SK-N-SH (cell line): ENCODE results near the gene COL17A1. TPM values are rescaled to one million over a fixed set of nuclear protein-coding genes. Genes with fewer than 3 reads are reported as not detected.

Experiments
- CTCF ChIA-PET: fragments of 300-600, 350-600 bp; formaldehyde crosslinking; extraction: SDS; loops from one replicate; lab custom pipeline; 2021; lab: Yijun Ruan, JAX
- POLR2A ChIA-PET: fragments of 350-600 bp; sonication (Branson Sonifier 250); formaldehyde crosslinking; extraction: SDS; loops from one replicate; lab custom pipeline; 2020; ENCODE audit warnings: antibody characterized with exemption, inconsistent platforms; lab: Yijun Ruan, JAX
- DNase-seq: peaks from one replicate; pipeline ENCODE4 v3.0.0; 2012
- H2AFZ ChIP-seq: fragments of 200-600 bp; sonication (generic); 2 replicates; pipeline ENCODE4 v1.8.1; 2016; ENCODE audit warnings: antibody characterized with exemption, mild to moderate bottlenecking, low read depth
- H3F3A ChIP-seq: fragments of 200-600 bp; sonication (generic); replicated peaks from 2 replicates; pipeline ENCODE3; 2016; ENCODE audit warnings: antibody characterized with exemption, mild to moderate bottlenecking; ENCODE audit not compliant: insufficient read depth
- H3K27ac ChIP-seq, 2 experiments: fragments of 200-500 bp in 1 of 2; fragments of 200-600 bp in 1 of 2; sonication (Bioruptor generic) in 1 of 2; sonication (generic), shearing (Covaris generic) in 1 of 2; 2 replicates each; pipeline versions ENCODE4 v1.5.1 to v1.6.1; 2014 to 2016; ENCODE audit warnings: low read depth in 2 of 2, inconsistent platforms in 1 of 2, low read length in 1 of 2, mild to moderate bottlenecking in 1 of 2, mixed read lengths in 1 of 2
- H3K27me3 ChIP-seq: fragments of 200-600 bp; sonication (generic), shearing (Covaris generic); 2 replicates; pipeline ENCODE4 v1.6.1; 2016; ENCODE audit warnings: mixed run types; ENCODE audit not compliant: insufficient read depth
- H3K36me3 ChIP-seq, 2 experiments: fragments of 200-500 bp in 1 of 2; fragments of 200-600 bp in 1 of 2; sonication (Bioruptor generic) in 1 of 2; sonication (generic) in 1 of 2; replicated peaks in 1 of 2; 2 replicates each; pipeline versions ENCODE3 to v1.5.1; 2014 to 2016; ENCODE audit warnings: low read length in 1 of 2, mild to moderate bottlenecking in 1 of 2; ENCODE audit not compliant: insufficient read depth in 2 of 2, control insufficient read depth in 1 of 2
- H3K4me1 ChIP-seq, 2 experiments: fragments of 200-500 bp in 1 of 2; fragments of 200-600 bp in 1 of 2; sonication (Bioruptor generic) in 1 of 2; sonication (generic), shearing (Covaris generic) in 1 of 2; 2 replicates each; pipeline versions ENCODE4 v1.5.1 to v1.6.1; 2014 to 2016; ENCODE audit warnings: low read depth in 1 of 2, low read length in 1 of 2, mixed run types in 1 of 2; ENCODE audit not compliant: insufficient read depth in 2 of 2, control insufficient read depth in 1 of 2
- H3K4me2 ChIP-seq: fragments of 200-600 bp; sonication (generic), shearing (Covaris generic); 2 replicates; pipeline ENCODE4 v1.6.1; 2017; ENCODE audit warnings: mixed run types
- H3K4me3 ChIP-seq, 2 experiments: fragments of 200-500 bp in 1 of 2; fragments of 200-600 bp in 1 of 2; sonication (Bioruptor generic) in 1 of 2; sonication (generic), shearing (Covaris generic) in 1 of 2; 2 replicates each; pipeline versions ENCODE4 v1.5.1 to v1.8.1; 2014 to 2016; ENCODE audit warnings: low read depth in 2 of 2, inconsistent platforms in 1 of 2, low read length in 1 of 2, mild to moderate bottlenecking in 1 of 2, mixed read lengths in 1 of 2, moderate library complexity in 1 of 2
- H3K79me2 ChIP-seq: fragments of 200-600 bp; sonication (generic); 2 replicates; pipeline ENCODE4 v1.8.1; 2017; ENCODE audit warnings: mild to moderate bottlenecking; ENCODE audit not compliant: insufficient read depth
- H3K9ac ChIP-seq: fragments of 200-600 bp; sonication (generic); 2 replicates; pipeline ENCODE4 v1.6.1; 2017; ENCODE audit warnings: mixed run types
- H3K9me2 ChIP-seq: fragments of 200-600 bp; sonication (generic); 2 replicates; pipeline ENCODE4 v1.6.1; 2017; ENCODE audit warnings: mixed run types
- H3K9me3 ChIP-seq: fragments of 200-600 bp; sonication (generic); 2 replicates; pipeline ENCODE4 v1.6.1; 2017; ENCODE audit warnings: mixed run types, mild to moderate bottlenecking, moderate library complexity
- H4K20me1 ChIP-seq: fragments of 200-600 bp; sonication (generic); 2 replicates; pipeline ENCODE4 v1.6.1; 2017; ENCODE audit warnings: mild to moderate bottlenecking, mixed run types; ENCODE audit not compliant: insufficient read depth
- CHD2 ChIP-seq: fragments of 150-350 bp; IDR thresholded peaks from 2 replicates; pipeline ENCODE4 v1.6.1; 2018; ENCODE audit warnings: low read length; ENCODE audit not compliant: partially characterized antibody
- ELF1 ChIP-seq: IDR thresholded peaks from 2 replicates; pipeline ENCODE4 v1.4.0; 2012
- EP300 ChIP-seq, 2 experiments: IDR thresholded peaks; 2 replicates each; pipeline versions ENCODE4 v1.4.0 to v1.6.1; 2012; ENCODE audit warnings: borderline replicate concordance in 1 of 2, low read depth in 1 of 2, low read length in 1 of 2
- JUND ChIP-seq: IDR thresholded peaks from 2 replicates; pipeline ENCODE4 v1.4.0; 2012
- MAX ChIP-seq: IDR thresholded peaks from 2 replicates; pipeline ENCODE4 v1.4.0; 2012; ENCODE audit warnings: low read depth
- MEF2A ChIP-seq: IDR thresholded peaks from 2 replicates; pipeline ENCODE4 v1.4.0; 2012; ENCODE audit warnings: low read depth, borderline replicate concordance
- NRF1 ChIP-seq: IDR thresholded peaks from 2 replicates; pipeline ENCODE4 v1.6.1; 2012; ENCODE audit warnings: low read depth, mild to moderate bottlenecking, low read length
- PBX3 ChIP-seq: IDR thresholded peaks from 2 replicates; pipeline ENCODE4; 2012
- RCOR1 ChIP-seq: fragments of 150-350 bp; IDR thresholded peaks from 2 replicates; pipeline ENCODE4 v1.6.1; 2017; ENCODE audit warnings: antibody characterized with exemption, low read length
- RXRA ChIP-seq: IDR thresholded peaks from 2 replicates; pipeline ENCODE4 v1.4.0; 2012; ENCODE audit warnings: low read depth, mild to moderate bottlenecking, borderline replicate concordance
- TCF12 ChIP-seq: IDR thresholded peaks from 2 replicates; pipeline ENCODE4 v1.4.0; 2012
- TEAD4 ChIP-seq: IDR thresholded peaks from 2 replicates; pipeline ENCODE4 v1.4.0; 2012; ENCODE audit warnings: mild to moderate bottlenecking, borderline replicate concordance; ENCODE audit not compliant: insufficient read depth
- USF2 ChIP-seq: fragments of 150-350 bp; IDR thresholded peaks from 2 replicates; pipeline ENCODE4 v1.6.1; 2017; ENCODE audit warnings: antibody characterized with exemption, low read length, low read depth, borderline replicate concordance
- WGBS: methylation state at CpG from one replicate; pipeline ENCODE4 v1.1.6; 2017; ENCODE audit warnings: low lambda C conversion rate; 5-methylcytosine and 5-hydroxymethylcytosine counted together
- polyA plus RNA-seq, 3 experiments: library from polyadenylated mRNA; depleted of rRNA; stranded (reverse); fragments of >200 nt; gene quantifications; 2 replicates each; pipeline ENCODE4 v1.2.3, GENCODE V29; 2012
- TF ChIP-seq, protein P1 (sequence below): fragments of 200-600 bp; sonication (generic); IDR thresholded peaks from 2 replicates; pipeline ENCODE4 v1.6.1; 2017; ENCODE audit warnings: antibody characterized with exemption, mild to moderate bottlenecking, moderate library complexity
- TF ChIP-seq, protein P2 (sequence below): IDR thresholded peaks from 2 replicates; pipeline ENCODE4 v1.4.0; 2012; ENCODE audit warnings: low read depth, borderline replicate concordance
- TF ChIP-seq, protein P3 (sequence below): fragments of 150-350 bp; IDR thresholded peaks from 2 replicates; pipeline ENCODE4 v1.6.1; 2016; ENCODE audit warnings: mild to moderate bottlenecking, low read depth, low read length

The COL17A1 gene
- polyA plus RNA-seq, 1 of the 3 experiments (the other 2 are of a cell fraction) = 0.12 TPM

DNA sequence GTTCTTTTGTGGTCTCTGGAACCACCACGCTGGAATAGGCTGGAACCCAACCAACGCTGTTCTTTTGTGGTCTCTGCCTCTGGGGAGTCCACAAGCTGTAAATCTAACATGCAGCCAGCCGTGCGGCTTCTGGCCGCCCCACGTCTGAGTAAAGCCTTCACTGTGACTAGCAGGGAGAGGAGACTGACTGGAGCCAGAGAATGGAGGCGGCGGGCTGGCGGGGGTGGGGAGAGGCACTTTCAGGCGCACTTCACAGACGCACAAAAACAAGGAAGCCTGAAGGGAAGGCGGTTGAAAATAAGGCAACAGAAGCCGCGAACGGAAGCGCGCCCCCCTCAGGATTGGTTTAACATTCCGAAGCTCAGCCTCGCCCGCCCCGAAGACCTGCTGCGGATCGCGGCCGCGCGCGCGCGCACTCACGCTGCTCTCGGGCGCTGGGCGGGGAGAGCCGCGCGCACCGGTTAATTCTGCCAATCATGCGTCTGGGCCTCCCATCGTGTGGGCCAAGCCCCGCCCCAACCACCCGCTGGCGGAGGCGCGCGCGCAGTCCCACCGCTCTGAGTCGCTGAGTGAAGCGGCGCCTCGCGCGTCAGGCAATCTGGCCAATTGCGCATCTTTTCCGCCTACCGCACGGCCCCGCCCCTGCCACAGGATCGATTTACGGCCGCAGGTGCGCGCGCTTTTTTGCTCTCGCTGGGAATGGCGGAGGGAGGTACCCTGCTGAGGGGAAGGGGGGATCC lies 36.0 kb upstream of the COL17A1 start, which contains the start of gene SFR1 (continued):
- TF ChIP-seq, protein P1, sequence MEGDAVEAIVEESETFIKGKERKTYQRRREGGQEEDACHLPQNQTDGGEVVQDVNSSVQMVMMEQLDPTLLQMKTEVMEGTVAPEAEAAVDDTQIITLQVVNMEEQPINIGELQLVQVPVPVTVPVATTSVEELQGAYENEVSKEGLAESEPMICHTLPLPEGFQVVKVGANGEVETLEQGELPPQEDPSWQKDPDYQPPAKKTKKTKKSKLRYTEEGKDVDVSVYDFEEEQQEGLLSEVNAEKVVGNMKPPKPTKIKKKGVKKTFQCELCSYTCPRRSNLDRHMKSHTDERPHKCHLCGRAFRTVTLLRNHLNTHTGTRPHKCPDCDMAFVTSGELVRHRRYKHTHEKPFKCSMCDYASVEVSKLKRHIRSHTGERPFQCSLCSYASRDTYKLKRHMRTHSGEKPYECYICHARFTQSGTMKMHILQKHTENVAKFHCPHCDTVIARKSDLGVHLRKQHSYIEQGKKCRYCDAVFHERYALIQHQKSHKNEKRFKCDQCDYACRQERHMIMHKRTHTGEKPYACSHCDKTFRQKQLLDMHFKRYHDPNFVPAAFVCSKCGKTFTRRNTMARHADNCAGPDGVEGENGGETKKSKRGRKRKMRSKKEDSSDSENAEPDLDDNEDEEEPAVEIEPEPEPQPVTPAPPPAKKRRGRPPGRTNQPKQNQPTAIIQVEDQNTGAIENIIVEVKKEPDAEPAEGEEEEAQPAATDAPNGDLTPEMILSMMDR = peak; percentile 68

GRCh38 chr10:104120903-104121484 lies 35.3 kb upstream of the COL17A1 start:
- CTCF ChIA-PET = interaction anchor here (0.6 to 5.2 kb wide), 33 partner anchors 8 to 567 kb away, joined by 3 to 44 read pairs (median 4); partner anchors contain the start of genes GSTO1 and SLK
- H3K9ac ChIP-seq = peak overlapping the region; percentile 100
- peaks cover 0 to 11% of the 10 kb centered on the region in 2 experiments; a peak in 3 of 4 replicates for H3K4me1 ChIP-seq
- H3K27ac ChIP-seq = peak overlapping the region; percentile 99 to 100
- no peaks in the 10 kb centered on the region for H4K20me1 ChIP-seq
- H3F3A ChIP-seq = peaks cover 12% of the 10 kb centered on the region
- H3K4me2 ChIP-seq = peak overlapping the region; percentile 95
- DNase-seq = peak; percentile 58
- no peaks in the 10 kb centered on the region for H3K9me2 ChIP-seq
- H3K79me2 ChIP-seq = no peaks in the 10 kb centered on the region
- H2AFZ ChIP-seq = peak overlapping the region; percentile 93
- POLR2A ChIA-PET = interaction anchor here (0.9 to 1.7 kb wide), 8 partner anchors 9 to 154 kb away, joined by 3 to 6 read pairs (median 3); partner anchors contain the start of genes CFAP43 and SLK
- 2% methylated on average over 22 of the region's 28 CpGs for WGBS
- H3K9me3 ChIP-seq = no peaks in the 10 kb centered on the region
- peak overlapping the region; percentile 78 to 86 for H3K4me3 ChIP-seq
- H3K27me3 ChIP-seq = no peaks in the 10 kb centered on the region
- H3K36me3 ChIP-seq = peaks cover 0 to 6% of the 10 kb centered on the region in 2 experiments
- TF ChIP-seq TCF12 (no peak), RXRA (no peak), NRF1 (no peak), RCOR1 (0 out of 2 replicates have a peak, but pooled peaks have one; percentile 15), MEF2A (no peak), PBX3 (0 out of 2 replicates have a peak, but pooled peaks have one; percentile 6), USF2 (no peak), MAX (peak; percentile 69), JUND (no peak), CHD2 (no peak), EP300 (IDR thresholded peaks at IDR 0.05; ENCODE audit: borderline replicate concordance in 1 of 2, low read depth in 1 of 2, low read length in 1 of 2) (peak in 1 of 2 experiments; percentile 12; a peak in 1 of 4 replicates), ELF1 (no peak), TEAD4 (no peak)
- TF ChIP-seq, protein P2, sequence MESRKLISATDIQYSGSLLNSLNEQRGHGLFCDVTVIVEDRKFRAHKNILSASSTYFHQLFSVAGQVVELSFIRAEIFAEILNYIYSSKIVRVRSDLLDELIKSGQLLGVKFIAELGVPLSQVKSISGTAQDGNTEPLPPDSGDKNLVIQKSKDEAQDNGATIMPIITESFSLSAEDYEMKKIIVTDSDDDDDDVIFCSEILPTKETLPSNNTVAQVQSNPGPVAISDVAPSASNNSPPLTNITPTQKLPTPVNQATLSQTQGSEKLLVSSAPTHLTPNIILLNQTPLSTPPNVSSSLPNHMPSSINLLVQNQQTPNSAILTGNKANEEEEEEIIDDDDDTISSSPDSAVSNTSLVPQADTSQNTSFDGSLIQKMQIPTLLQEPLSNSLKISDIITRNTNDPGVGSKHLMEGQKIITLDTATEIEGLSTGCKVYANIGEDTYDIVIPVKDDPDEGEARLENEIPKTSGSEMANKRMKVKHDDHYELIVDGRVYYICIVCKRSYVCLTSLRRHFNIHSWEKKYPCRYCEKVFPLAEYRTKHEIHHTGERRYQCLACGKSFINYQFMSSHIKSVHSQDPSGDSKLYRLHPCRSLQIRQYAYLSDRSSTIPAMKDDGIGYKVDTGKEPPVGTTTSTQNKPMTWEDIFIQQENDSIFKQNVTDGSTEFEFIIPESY = no peak
- TF ChIP-seq, protein P1 = no peak
- TF ChIP-seq, protein P3, sequence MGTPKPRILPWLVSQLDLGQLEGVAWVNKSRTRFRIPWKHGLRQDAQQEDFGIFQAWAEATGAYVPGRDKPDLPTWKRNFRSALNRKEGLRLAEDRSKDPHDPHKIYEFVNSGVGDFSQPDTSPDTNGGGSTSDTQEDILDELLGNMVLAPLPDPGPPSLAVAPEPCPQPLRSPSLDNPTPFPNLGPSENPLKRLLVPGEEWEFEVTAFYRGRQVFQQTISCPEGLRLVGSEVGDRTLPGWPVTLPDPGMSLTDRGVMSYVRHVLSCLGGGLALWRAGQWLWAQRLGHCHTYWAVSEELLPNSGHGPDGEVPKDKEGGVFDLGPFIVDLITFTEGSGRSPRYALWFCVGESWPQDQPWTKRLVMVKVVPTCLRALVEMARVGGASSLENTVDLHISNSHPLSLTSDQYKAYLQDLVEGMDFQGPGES = no peak
